Osteoblast (primary cell): Measurements from ENCODE around the gene INTS7. TPM values are rescaled to one million over a fixed set of nuclear protein-coding genes. Genes with fewer than 3 reads are reported as not detected.

Experiments used
- DNase-seq: peaks from one replicate; pipeline ENCODE4 v3.0.0; 2011; ENCODE audit warnings: low spot score, mixed read lengths; ENCODE audit not compliant: insufficient read length; ENCODE audit errors: missing footprints
- H2AFZ ChIP-seq: 2 replicates; pipeline ENCODE4 v1.6.0; 2011; ENCODE audit warnings: mild to moderate bottlenecking, low read length
- H3K27ac ChIP-seq: 2 replicates; pipeline ENCODE4 v1.5.1; 2011; ENCODE audit warnings: mild to moderate bottlenecking, low read depth, low read length, moderate library complexity
- H3K27me3 ChIP-seq: 2 replicates; pipeline ENCODE4 v1.6.0; 2012; ENCODE audit warnings: mild to moderate bottlenecking, control low read depth, inconsistent platforms, low read length, moderate library complexity; ENCODE audit not compliant: insufficient read depth
- H3K36me3 ChIP-seq: 2 replicates; pipeline ENCODE4 v1.5.1; 2011; ENCODE audit warnings: mild to moderate bottlenecking, low read length, control low read depth, moderate library complexity; ENCODE audit not compliant: insufficient read depth
- H3K4me1 ChIP-seq: 2 replicates; pipeline ENCODE4 v1.5.1; 2011; ENCODE audit warnings: mild to moderate bottlenecking, low read length, control low read depth, moderate library complexity; ENCODE audit not compliant: insufficient read depth
- H3K4me2 ChIP-seq: 2 replicates; pipeline ENCODE4 v1.6.0; 2011; ENCODE audit warnings: mild to moderate bottlenecking, low read length; ENCODE audit not compliant: insufficient read depth
- H3K4me3 ChIP-seq: fragments of 200-600 bp; sonication (generic); 3 replicates; pipeline ENCODE4 v1.5.1; 2012; ENCODE audit warnings: mild to moderate bottlenecking, low read length, inconsistent platforms; ENCODE audit not compliant: insufficient read depth
- H3K79me2 ChIP-seq: 2 replicates; pipeline ENCODE4 v1.6.0; 2012; ENCODE audit warnings: mild to moderate bottlenecking, low read length, control low read depth, inconsistent platforms; ENCODE audit not compliant: insufficient read depth
- H3K9me3 ChIP-seq: 2 replicates; pipeline ENCODE4 v1.5.1; 2011; ENCODE audit warnings: low read depth, low read length, control low read depth
- H4K20me1 ChIP-seq: 2 replicates; pipeline ENCODE4 v1.6.0; 2012; ENCODE audit warnings: mild to moderate bottlenecking, low read length, control low read depth; ENCODE audit not compliant: insufficient read depth
- CTCF ChIP-seq: IDR thresholded peaks from 2 replicates; pipeline ENCODE4 v1.5.1; 2011; ENCODE audit warnings: mild to moderate bottlenecking, low read depth, low read length, moderate library complexity; ENCODE audit errors: extremely low read depth
- total RNA-seq: library from RNA; depleted of rRNA; stranded (reverse); fragments of >200 nt; gene quantifications from 2 replicates; pipeline ENCODE4 v1.2.3, GENCODE V29; 2012

The INTS7 gene
- total RNA-seq, 1 donor: 20.3 TPM

- no peak for DNase-seq
- H3K79me2 ChIP-seq: no peaks in the 10 kb centered on the region
- H3K4me2 ChIP-seq: no peak overlapping the region
- no peak overlapping the region for H3K27ac ChIP-seq
- TF ChIP-seq CTCF: no peak
- H3K4me3 ChIP-seq: no peak overlapping the region
- H4K20me1 ChIP-seq: no peaks in the 10 kb centered on the region
- H3K9me3 ChIP-seq: no peaks in the 10 kb centered on the region
- H3K36me3 ChIP-seq: no peaks in the 10 kb centered on the region
- no peaks in the 10 kb centered on the region for H3K4me1 ChIP-seq
- peak overlapping the region; percentile 74 for H2AFZ ChIP-seq
- no peaks in the 10 kb centered on the region for H3K27me3 ChIP-seq
Measured at GRCh38 chr1:212074856-212075255, 39.5 kb upstream of the INTS7 start.

- no peaks in the 10 kb centered on the region for H3K79me2 ChIP-seq
- H3K27ac ChIP-seq: no peak overlapping the region
- no peaks in the 10 kb centered on the region for H3K27me3 ChIP-seq
- H2AFZ ChIP-seq: peak overlapping the region; percentile 74
- no peak overlapping the region for H3K4me3 ChIP-seq
- no peaks in the 10 kb centered on the region for H4K20me1 ChIP-seq
- H3K36me3 ChIP-seq: no peaks in the 10 kb centered on the region
- no peak overlapping the region for H3K4me2 ChIP-seq
- no peak for DNase-seq
- no peaks in the 10 kb centered on the region for H3K4me1 ChIP-seq
- H3K9me3 ChIP-seq: no peaks in the 10 kb centered on the region
- no peak for TF ChIP-seq CTCF
Measured at GRCh38 chr1:212074313-212074712, 39.0 kb upstream of the INTS7 start.

- no peaks in the 10 kb centered on the region for H3K79me2 ChIP-seq
- H3K36me3 ChIP-seq: no peaks in the 10 kb centered on the region
- H3K27me3 ChIP-seq: no peaks in the 10 kb centered on the region
- H3K4me1 ChIP-seq: no peaks in the 10 kb centered on the region
- TF ChIP-seq CTCF: peak; percentile 8
- no peak overlapping the region for H3K4me2 ChIP-seq
- H2AFZ ChIP-seq: no peak overlapping the region
- no peak overlapping the region for H3K27ac ChIP-seq
- no peak overlapping the region for H3K4me3 ChIP-seq
- no peak for DNase-seq
- H4K20me1 ChIP-seq: no peaks in the 10 kb centered on the region
- H3K9me3 ChIP-seq: no peaks in the 10 kb centered on the region
Measured at GRCh38 chr1:212073490-212073889, 38.1 kb upstream of the INTS7 start.

- Histone ChIP-seq H3K79me2 (no peaks in the 10 kb centered on the region), H3K4me1 (no peaks in the 10 kb centered on the region), H4K20me1 (no peaks in the 10 kb centered on the region), H3K27me3 (no peaks in the 10 kb centered on the region), H2AFZ (no peak overlapping the region), H3K36me3 (no peaks in the 10 kb centered on the region), H3K4me2 (no peak overlapping the region), H3K9me3 (no peaks in the 10 kb centered on the region), H3K27ac (no peak overlapping the region), H3K4me3 (no peak overlapping the region)
- TF ChIP-seq CTCF: no peak
- DNase-seq: no peak
Measured at GRCh38 chr1:212072047-212072446, 36.7 kb upstream of the INTS7 start.
